NCI-H1436 treated with DMSO at 0.1 percent for 48 hours (cell line): Measurements from ENCODE around the gene SLC5A2.
"Not testable (repeated sequence)": the region's sequence is repeated elsewhere in the genome, so short reads cannot be mapped to it uniquely, and the experiment has no call there.

Source experiments
- DNase-seq: peaks from one replicate; lab custom pipeline; 2025; lab: John Stamatoyannopoulos, UW

SLC5A2 gene

DNA sequence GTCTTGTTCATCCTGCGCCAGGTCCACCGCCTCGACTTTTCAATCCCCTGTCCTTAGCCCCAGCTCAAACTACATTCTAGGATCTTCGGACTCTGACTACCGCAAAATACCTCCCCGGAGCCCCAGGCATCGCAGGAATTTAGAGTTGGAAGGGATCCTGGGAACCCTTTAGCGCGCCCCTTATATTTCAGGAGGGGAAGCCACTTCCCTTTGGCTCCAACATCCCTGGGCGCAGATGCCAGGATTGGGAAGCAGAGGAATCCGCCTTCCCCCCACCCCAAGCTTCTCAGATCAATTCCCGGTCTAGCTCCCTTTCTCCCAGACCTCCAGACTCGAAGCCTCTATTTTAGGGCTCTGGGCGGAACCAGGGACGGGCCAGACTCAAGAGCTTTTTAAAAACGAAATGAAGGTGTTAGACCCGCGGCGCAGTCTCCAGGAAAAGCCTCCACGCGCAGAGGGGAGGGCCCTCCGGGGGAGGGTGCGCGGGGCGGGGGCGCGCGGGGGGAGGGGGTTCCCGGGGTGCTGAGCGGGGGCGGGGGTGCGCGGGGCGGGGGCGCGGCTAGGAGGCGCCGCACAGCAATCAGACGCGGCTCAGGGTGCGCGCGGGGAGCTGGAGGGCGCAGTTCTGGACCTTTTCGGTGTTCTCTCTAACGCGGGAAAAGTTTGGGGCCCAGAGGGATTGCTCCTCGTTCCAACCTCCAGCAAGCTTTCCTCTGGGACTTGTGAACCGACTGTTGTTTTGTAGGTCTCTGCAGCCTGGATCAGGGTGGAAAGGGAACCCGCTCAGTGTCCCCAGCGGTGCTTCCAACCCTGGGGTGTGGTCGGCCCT, 46.4 kb downstream of the SLC5A2 start:
- DNase-seq, result no peak

DNA sequence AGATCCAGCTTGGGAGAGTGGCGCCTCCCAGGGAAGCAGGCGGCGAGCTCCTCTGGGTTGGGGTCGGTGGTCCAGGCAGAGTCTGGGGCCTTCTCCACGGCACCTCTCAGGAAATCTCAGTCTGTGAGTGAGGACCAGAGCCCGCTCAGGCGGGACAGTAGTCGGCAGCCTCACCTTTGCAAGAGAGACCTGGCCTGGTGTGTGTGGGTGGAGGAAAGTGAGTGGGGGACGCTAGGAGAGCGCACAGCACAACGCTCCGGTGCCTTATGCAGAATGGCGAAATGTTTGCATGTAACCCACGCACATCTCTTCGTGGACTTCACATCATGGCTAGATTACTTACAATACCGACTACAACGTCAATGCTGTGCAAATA, 47.0 kb downstream of the SLC5A2 start:
- DNase-seq, result no peak

DNA sequence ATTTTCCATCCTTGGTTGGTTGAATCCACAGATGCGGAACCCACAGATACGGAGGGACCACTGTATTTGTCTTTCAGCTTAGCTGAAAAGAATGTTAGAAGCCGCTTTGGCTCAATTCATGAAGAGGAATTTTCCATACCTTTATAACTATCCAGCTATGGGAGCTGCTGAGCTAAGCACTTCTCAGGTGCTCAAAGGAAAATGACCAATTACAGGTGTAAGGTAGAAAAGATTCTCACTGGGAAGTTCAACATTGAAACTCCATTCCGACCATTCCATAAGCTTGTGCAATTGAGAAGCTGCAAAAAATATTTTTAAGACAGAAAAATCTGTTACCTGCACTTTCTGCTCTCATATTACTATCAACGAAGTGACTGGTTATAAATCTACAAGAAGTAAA, 47.5 kb downstream of the SLC5A2 start:
- no peak for DNase-seq

DNA sequence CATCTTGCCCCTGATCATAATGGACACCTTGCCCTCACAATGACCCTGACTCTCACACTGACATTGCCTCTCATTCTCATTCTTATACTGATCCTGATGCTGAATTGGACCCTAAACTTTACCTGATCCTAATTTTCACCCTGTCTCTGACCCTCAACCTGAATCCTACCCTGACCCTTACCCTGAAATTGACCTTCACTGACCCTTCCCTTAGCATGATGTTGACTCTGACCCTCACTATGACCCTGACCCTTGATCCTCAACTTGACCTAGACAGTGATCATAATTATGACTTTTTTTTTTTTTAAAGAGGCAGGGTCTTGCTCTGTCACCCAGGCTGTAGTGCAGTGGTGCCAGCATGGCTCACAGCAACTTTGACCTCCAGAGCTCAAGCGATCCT, 48.2 kb downstream of the SLC5A2 start:
- no peak for DNase-seq

DNA sequence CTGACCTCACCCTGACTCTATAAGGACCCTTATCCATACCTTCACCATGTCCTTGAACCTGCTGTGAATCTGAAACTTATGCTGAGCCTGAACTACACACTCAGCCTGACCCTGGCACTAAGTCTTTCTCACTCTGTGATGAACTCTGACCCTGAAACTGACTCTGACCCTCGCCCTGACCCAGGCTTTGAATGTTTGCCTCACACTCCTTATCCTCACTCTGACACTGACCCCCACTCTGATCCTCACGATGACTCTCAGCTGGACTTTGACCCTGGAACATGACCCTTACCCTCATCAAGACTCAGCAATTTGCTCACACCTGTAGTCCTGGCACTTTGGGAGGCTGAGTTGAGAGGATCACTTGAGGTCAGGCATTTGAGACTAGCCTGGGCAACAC, 49.2 kb downstream of the SLC5A2 start:
- no peak for DNase-seq

DNA sequence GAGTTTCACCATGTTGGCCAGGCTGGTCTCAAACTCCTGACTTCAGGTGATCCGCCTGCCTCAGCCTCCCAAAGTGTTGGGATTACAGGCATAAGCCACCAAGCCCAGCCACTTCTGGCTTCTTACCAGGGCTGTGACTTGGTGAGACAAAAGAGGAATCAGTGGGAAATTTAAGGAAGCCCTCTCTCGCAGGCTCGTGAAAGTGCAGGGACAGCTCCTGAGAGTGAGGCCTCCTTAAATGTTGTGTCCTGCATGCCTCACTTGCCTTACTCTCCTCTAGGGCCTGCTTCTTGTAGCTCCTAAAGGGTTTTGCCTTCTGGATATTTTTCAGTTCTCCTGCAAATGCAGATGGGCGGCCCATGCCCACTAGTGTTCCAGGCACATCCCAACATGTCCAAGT, 50.0 kb downstream of the SLC5A2 start:
- DNase-seq, result no peak

DNA sequence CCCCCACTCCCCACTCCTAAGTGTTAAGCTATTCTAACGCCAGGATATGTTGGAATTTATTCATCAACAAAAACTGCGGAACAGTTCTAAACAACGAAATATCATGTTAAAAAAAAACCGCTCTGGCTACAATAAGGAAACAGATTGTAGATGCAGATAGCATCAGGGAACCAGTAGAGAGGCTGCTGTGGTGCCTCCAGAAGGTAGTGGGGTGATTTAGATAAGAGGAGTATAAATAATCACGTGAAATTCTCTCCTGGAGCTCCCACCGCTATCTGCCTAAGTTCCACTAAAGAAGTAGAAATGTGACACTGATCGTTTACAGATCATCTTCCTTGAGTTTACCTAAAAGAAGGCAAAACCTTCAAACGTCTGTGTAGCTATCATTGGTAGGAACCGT, 52.8 kb downstream of the SLC5A2 start:
- no peak for DNase-seq

DNA sequence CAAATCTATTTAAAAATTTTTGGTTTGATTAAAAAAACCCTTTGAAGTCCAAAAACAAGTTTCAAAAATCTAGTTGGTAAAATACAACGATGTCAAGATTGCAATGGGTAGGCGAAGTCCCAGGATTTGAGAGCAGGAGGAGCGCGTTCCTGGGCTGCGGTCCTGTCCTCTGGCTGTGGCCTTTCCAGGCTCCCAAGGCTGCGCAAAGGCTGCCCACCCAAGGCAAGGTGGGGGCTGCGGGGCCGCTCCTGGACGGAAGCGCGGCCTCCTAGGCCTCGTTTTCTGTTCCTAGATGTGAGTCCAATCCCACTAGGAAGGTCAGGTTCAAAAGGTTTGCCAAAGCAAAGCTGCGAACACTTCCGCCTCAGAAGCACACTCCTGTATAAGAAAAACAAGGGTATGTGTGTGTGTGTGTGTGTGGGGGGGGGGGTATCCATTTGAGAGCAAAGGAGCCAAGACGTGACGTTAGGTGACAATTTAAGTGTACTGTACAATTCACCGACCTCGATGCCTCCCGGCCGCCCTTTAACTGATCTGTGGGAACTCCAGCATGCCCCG, 54.0 kb downstream of the SLC5A2 start:
- DNase-seq, result no peak

DNA sequence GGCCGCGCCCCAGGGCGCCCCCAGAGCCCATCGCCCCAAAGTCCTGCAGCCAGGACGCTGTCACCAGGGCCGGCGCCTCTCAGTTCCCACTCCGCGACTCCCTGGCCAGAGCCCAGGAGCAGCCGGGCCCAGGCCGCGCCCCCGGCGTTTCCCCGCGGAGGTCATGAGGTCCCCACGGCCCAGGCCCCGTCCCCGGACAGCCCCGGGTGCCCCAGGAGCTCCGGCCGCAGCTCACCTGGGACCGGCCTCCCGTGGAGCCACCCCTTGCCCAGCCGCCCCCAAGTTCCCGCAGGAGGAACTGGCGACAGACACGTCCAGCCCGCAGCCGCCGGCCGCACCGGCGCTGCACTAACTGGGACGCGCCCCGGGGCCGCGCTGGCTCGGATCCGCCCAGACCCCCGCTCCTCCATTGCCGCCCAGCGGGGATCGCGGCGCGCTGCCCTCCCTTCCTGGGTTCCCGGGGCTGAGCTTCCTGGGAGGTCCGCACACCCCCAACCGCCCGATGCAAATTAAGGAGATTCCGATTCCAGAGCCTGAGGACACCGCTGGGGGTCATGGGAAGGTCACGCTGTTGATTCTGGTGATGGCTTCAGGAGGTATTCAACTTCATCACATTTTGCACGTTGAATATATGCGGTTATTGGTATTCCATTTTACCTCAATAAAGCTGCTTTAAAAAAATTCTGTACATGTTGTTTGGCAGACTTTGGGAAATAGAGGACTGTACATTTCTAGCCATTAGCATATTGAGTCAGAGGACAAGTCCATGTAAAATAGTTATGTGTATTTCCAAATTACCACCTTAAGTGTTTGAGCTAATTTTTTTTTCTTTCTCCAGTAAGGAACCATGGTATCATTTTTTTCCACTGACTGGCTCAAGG, 54.7 kb downstream of the SLC5A2 start:
- DNase-seq, result no peak

DNA sequence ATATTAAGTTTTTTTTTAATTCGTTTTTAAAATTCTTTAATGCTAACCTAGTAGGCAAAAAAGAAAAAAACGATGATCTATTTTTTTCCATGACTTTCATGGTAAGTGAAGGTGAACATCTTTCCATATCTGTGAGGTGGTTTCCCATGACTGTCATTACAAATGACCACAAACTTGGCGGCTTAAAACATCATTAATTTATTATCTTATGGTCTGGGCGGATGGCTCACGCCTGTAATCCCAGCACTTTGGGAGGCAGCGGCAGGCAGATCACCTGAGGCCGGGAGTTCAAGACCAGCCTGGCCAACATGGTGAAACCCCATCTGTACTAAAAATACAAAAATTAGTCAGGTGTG, 55.3 kb downstream of the SLC5A2 start:
- not testable (repeated sequence) for DNase-seq

DNA sequence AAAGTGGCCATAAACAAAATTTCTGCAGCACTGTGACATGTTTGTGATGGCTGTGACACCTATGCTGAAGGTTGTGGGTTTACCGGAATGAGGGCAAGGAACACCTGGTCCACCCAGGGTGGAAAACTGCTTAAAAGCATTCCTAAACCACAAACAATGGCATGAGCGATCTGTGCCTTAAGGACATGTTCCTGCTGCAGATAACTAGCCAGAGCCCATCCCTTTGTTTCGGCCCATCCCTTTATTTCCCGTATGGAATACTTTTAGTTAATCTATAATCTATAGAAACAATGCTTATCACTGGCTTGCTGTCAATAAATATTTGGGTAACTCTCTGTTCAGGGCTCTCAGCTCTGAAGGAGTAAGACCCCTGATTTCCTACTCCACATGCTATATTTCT, 56.8 kb downstream of the SLC5A2 start:
- DNase-seq, result not testable (repeated sequence)
